Measurements from ENCODE around the gene ADSS2.

The ADSS2 gene

DNA sequence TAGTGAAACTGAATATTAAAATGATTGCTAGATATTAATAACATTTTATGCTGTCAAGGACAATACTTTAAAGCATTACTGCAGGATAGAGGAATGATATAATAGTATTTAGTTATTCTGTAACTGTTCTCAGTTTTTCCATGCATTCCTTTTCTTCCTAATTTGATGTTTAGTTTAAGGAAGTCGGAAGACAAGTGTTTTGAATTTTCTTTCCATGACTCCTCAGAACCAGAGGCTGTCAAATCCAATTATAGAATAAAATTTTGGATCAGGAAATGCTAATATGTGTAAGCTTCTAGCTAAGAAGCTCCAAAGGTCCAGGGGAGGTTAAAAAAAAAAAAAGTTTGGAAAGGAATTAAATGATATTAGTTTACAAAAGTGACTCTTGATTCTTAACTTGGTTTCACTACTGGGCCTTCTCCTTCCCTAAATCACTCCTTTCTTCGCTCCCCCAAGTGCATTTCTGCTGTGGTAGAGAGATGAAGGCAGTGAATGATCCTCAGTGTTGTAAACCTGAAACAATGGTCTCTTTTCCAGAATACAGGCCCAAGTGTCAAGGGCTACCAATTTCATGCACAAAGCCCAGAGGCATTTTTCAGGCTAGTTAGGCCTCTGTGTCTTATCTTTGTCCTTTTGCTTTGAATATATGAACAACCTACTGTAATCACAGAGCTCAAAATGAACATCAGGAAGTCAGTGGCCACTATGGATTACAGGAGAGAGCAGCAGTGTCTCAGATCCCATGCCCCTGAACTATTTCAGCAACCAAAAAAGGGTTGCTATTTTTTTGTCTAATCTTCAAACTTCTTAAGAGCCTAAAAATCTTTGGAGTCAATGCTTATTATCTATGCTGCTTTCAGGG is 6.2 kb downstream of the ADSS2 start:
- no peak for DNase-seq

DNA sequence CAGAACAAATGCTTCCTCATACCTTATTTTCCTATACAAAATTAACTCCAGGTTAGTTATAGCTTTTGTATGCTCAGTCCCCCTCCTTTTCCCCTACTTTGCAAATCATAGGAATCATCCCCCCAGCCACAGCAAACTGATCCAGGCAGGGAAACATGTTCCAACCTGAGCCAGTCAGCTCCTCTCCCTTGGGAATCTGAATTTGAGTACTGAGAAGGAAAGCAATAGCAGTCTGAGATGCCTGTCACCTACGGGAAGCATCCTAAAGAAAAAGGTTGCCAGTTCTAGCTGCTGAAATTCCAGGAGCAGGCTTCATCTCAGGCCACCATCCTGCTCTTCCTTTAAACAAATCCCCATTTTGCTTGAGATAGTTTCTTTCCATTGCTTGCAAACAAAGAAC is 6.9 kb downstream of the ADSS2 start:
- no peak for DNase-seq

DNA sequence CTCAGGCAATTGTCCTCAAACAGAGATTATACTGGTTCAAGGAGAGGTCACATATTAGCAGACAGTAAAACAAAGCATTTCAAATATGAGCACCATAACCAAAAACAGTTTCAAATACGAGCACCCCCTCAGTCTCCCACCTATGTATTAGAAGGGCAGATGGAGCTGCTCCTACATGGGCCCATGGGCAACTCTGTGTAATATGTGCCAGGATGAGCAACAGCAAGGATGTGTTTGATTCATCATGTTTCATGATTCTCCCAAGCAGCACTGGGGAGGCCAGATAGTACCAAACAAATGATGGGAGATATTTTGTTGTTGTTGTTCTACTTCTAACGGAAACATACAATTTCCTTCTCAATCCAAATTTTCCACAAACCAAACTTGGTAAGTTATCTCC is 8.9 kb downstream of the ADSS2 start:
- DNase-seq, result no peak

DNA sequence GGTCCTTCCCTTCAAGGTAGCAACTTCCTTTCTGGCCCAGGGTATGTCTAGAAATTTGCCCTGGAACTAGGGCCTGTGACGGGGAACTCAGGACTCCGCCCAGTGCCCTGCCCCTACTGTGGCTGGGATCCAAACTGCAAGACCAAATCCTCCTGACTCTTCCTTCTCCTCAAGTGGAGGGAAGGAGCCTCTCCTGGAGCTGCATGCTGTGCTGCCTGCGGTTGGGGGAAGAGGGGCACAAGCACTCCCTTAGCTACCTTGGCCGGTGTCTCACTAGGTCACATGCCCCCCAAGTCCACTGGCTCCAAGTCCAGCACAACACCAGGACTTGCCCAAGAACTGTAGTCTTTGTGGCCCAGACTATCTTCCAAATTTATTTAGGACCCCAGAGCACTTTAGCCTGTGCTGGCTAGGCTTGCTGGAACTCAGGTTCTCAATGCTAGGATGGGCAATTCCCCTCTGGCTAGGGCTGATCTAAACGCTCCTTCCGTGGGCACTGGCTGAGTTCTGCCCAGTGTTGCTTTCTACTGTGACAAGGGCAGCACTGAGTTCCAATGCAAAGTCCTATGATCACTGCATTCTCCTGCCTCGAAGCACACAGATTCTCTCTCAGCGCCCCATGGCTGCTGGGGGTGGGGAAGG is 12.2 kb downstream of the ADSS2 start:
- DNase-seq, result no peak

DNA sequence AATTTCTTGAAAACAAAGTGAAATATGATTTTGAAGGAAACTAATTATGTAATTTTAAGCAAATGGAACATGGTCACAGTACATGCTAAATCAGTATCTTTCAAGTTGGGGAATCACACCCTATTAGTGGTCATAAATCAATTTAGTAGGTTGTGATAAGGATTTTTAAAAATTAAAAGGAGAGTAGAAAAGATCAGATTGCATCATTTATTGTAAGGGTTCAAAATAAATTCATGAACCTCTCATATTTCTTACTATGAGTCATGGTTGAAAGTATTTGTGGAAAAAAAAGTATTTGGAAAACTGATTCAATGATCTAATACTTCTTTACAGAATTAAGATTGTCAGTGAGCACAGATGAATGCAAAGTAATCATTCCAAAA is 14.6 kb downstream of the ADSS2 start:
- DNase-seq, result no peak

DNA sequence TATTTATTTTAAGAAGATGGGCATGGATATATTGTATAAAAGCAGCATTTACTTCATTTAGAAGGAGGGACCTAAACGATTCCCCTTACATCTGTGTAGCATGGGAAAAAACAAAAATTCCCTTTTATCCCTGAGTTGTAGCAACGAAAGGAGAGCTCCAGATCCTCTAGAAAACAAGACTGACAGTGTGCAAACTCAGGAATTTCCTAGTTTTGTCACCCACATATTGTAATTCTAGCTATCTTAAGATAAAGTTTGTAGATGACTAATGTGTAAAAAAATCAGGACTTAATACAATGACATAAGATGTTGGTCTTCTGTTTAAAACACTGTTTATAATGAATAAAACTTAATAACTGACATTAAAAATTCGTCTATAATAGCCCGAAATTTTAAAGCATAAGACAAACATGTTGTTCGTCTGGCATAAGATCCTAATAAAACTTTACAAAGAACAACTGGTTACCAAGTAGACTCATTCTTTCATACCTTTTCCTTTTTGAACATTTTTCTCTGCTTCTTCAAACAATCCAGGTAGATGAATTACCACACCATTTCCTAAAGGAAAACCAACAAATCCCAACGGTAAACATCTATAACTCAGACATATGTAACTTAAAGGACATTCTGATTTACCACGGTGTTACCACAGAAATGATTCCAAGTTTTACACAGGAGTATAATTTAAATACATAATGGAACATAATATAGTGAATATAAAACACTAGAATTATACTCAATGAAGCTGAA is 15.2 kb downstream of the ADSS2 start:
- DNase-seq, result no peak

DNA sequence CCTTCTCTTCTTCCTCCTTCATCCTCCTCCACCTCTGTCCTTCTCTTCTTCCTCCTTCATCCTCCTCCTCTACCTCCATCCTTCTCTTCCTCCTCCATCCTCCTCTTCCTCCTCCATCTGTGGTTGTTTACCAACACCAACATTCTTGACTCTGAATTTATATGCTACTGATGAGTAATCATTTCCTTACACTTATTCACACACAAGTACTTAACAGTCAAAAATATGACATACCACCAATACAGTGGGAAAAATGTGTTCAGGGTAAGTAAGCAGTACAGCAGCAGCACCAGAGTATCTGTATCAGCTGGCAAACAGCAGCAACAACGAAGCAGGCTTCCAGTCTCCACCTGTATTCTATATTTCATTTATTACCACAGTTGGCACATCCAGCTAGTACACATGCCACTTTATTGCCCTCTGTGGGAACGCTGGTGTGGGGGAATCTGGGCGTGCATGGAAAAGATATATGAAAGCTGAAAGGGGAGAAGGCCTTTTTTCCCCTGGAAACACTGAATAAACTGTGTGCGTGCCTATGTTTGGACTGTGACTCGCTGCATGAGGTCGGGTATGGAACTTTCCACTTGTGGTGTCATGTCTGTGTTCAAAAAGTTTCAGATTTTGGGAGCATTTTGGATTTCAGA is 16.0 kb downstream of the ADSS2 start:
- no peak for DNase-seq

DNA sequence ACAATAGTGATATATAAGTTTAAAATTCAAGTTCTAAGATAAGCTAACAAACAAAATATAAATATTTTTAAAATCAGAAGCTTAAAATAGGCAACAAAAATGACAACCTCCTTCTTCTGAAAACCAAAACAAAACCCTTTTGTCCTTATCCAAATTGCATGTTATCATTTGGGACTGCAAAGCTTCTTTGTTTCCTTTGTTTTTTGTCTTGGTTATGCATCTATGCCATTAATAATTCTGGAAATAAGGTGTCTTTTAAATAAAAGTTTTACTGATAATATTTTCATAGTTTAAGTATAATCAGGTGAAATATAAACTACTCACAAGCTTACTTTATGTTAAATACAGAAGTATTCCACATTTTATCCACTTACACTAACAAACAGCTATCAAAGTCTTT is 20.5 kb downstream of the ADSS2 start:
- no peak for DNase-seq

DNA sequence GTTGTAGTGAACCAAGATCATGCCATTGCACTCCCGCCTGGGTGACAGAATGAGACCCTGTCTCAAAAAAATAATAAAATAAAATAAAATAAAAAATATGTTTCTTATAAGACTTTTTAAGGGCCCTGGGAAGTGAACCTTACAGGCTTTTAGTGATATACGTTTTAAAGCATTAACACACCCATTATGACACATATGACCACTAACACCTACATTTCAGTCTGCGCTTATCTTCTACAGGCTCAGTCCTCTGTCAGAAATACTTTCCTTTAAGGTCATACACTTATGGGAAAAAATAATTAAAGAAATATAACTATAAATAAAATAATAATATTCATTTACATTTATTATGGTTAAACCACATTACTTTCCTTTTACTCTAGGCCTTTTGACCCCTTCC is 21.9 kb downstream of the ADSS2 start:
- no peak for DNase-seq

DNA sequence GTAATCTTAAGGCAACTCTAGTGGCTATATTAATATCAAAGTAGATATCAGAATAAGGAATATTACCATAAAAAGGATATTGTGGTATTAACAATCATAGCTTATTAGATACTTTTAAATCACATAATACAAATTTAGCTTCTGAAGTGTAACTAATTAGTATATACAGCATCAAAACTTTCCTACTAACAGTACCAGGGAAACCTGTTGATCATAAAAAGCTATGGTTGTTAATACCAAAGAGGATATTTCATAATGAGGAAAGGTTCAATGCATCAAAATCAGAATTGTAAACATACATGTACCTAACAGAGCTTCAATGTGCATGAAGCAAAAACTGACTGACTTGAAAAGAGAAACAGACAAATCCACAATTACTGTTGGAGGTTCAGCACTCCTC is 24.1 kb downstream of the ADSS2 start:
- DNase-seq, result no peak

DNA sequence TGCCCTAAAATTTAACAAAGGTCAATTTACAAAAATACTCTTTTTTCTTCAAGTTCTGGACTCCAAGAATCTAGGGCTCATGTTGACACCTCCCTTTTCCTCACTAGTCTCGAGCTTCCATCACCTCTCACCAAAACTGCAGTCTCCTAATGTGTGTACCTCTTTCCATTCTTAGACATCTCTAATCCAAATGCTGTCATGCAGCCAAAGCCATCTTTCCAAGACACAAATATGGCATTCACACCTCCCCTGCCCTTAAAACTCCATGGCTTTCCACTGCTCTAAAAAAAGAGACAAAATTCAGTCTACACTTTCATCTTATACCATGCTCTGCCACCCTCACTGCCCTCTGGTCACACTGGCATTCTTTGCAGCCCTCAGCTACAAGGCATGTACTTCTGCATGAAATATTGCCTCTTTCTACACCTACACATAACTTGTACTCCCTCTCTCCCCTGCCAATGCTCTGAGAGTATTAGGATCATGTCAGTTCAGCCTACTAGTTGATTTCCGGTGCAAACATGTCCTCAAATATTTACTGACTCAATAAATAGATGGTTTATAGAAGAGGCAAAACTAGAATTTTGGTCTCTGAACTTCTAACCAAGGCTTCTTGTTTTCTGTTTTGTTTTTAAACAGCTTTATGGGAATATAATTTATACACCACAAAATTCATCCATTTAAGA is 26.9 kb downstream of the ADSS2 start:
- no peak for DNase-seq

DNA sequence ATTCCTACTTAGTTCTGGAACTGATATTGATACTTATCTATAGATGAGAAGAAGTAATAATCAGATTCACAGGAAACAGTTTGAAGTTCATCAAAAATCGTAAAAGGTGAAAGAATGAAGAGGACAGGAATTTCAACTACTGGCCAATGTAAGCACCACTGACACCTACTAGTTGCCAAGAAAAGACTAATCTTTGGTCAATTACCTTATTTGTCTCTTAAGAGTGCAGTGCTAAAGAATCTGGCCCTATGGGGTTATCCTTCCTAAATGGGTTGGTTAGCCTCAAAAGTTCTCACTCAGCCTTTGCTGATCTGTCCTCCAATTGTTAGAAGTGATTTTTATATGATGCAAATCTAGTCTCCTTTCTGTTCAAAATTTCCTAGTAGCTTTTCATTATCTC is 29.5 kb downstream of the ADSS2 start:
- no peak for DNase-seq

DNA sequence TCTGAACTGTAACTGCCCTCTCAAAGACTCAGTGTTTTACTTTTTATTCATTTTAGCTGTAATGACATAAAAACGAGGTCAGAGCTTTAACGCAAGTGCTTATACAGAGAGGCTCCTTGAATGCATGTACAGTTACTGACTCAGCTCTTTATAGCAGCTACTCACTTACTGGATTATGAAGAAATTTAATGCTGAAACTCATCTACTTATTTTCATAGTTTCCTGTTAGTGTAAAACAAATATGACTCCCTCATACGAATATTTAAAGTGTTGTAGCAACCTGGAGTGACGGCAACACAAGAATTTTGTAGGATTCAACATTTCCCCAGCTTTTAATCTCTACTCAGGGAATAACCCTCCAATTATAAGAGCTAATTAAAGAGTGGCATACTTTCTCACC is 32.7 kb downstream of the ADSS2 start:
- DNase-seq, result no peak

DNA sequence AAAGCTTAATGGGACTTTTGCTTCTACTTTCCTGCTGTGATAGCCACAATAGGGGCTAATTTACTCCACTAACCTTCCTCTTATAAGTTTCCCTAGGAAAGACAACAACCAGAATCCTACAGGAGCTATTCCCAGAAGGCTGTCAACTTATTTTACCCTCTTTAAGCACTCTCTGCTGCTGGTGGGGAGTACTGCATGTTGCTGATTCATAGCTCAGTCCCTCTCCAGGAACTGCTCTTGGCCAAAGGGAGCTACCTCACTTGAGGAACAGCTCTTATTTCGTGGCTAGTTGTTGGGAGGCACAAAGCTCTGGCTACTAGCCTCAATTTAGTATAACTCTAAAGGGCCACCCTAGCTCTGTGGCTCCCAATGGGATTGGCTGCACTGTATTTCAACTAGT is 37.2 kb downstream of the ADSS2 start:
- DNase-seq, result no peak

DNA sequence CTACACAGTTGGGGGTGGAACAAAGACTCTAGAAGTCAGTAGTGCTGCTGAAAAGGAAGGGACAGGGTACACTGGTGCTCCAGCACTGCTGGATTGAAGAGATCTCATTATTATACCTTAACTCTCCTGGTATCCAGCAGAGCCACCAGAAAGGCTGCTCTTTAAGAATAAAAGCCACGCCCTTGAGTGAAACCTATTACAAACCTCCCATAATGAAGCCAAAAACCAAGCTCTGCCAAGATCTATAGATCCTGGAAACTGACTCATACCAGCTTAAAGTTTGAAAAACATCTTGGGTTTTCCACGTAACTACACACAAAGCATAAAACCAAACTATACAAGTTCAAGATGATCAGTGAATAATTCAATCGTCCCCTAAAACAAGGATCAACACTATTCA is 38.0 kb downstream of the ADSS2 start:
- DNase-seq, result no peak

DNA sequence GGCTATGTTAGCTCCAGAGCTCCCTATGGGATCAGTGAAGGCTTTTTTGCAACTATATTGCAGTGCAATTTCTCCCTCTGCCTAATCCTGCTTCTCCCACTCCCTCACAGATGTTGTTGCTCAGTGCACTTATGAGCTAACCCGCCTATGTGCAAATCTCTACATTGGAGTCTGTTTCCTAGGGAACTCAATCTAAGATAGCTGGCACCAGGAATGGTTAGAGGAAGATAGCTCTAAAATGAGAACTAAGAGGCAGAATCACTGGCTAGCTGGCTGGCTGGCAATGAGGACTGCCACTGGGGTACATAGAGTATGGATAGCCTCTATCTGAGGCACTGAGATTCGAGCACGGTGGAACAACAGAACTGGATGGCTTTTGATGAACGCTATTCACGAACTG is 39.5 kb downstream of the ADSS2 start:
- DNase-seq, result no peak

DNA sequence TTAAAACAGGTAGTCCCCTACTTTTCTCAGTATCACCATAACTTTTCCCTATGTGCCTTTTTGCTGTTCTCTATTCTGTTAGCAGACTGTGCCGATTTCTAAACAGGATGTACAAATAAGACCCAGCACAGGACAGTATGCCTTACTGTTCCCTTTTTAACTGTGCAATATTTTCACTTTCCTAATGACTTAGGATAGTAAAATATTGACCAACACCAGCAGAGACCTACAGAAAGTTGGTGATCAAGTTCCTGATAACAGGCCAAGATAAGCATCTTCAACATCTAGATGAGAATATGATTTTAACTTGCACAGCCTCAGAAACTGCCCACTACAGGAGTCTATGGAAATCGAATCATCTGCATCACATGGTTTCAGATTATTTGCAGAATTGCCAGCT is 42.0 kb downstream of the ADSS2 start:
- no peak for DNase-seq

DNA sequence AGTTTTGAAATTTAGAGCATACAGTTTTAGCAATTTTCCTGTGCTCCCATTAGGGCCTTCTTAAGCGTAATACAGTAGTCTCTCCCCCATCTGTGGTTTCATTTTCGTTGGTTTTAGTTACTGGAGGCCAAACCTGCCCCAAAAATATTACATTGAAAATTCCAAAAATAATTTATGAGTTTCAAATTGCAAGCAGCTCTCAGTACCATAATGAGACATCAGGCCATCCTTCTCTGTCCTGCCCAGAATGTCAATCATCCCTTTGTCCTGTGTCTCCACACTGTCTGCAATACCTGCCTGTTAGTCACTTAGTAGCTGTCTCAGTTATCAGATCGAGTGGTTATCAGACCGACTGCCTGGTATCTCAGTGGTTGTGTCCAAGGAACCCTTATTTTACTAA is 45.4 kb downstream of the ADSS2 start:
- DNase-seq, result no peak

DNA sequence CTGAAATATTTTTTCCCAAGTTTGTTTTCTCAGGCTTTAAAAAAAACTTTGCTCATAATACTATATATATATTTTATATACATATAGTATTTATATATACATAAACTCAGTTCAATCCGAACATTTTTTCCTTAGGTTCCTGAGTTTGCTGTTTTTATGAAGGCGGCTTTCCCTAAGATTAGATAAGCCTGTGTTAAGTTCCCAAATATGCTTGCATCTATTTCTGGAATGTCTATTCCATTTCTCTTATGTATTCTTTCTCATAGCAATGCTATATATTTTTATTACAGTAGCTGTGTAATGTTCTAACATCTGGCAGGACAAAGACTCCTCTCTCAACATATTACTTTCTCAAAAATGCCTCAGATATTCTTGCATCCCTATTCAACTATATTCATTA is 45.9 kb downstream of the ADSS2 start:
- DNase-seq, result no peak

DNA sequence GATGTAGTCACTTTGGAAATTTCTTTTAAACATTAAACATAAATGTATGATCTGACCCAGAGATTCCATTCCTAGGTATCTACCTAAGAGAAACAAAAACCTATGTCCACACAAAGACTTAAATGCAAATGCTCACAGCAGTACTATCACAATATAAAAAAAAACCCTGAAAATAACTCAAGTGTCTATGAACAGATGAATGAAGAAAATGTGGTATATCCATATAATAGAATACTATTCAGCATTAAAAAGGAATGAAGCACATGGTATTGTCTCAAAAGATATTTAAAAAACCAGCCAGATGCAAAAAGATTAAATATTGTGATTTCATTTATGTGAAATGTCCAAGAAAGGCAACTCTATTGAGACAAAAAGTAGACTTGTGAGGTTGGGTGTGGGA is 48.3 kb downstream of the ADSS2 start:
- no peak for DNase-seq

DNA sequence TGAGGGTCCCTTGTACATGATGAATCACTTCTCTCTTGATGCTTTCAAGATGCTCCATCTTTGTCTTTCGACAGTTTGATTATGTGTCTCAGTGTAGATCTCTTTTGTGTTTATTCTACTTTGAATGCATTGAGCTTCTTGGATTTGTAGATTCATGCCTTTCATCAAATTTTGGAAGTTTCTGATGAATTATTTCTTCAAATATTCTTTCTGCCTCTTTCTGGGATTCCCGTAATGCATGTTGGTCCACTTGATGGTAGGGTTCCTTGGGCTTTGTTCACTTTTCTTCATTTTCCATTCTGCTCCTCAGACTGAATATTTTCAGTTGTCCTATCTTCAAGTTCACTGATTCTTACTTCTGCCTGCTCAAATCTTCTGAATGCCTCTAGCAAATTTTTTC is 50.7 kb downstream of the ADSS2 start:
- DNase-seq, result no peak

DNA sequence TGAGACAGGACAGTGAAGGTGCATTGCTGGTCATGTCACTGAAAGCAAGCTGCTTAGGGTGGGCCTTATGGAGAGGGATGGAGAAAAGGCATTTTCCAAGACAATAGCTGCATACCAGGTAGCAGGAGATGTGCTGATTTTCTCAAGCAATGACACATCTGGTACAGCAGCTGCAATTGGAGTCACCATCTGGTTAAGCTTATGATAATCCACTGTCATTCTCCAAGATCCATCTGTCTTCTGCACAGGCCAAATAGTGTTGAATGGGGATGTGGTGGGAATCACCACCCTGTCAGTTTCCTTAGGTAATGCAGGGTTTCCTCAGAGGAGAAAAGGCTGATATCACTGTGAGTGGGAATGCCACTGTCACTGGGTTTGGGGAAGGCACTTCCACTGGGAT is 54.6 kb downstream of the ADSS2 start:
- no peak for DNase-seq

DNA sequence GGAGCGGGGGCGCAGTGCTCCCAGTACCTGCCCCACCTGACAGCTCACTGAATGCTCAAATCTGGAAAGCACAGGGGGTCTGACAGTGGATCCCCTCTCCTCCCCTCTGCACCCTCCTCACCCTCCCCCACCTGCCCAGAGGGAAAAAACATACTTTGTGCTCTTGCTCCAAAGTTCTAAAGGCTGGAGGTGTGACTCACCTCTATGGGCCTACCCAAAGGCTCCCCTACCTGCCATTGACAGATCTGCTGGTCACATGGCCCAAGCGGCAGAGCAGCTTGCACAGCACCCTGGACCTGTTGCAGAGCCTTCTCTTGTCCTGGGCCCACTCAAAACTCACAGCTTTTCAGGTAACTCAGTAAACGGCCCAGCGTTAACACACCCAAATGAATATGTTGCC is 55.7 kb downstream of the ADSS2 start:
- no peak for DNase-seq
